NB4 (cell line): ENCODE data around the gene MRPL36.

Experiments used
- TF ChIP-seq, protein P1 (sequence below): IDR thresholded peaks from 2 replicates; pipeline ENCODE4 v1.6.1; 2011; ENCODE audit warnings: low read depth, low read length
- TF ChIP-seq, protein P2 (sequence below): IDR thresholded peaks from one replicate; pipeline ENCODE4 v1.5.1; 2012; ENCODE audit warnings: low read depth, low read length

DNA sequence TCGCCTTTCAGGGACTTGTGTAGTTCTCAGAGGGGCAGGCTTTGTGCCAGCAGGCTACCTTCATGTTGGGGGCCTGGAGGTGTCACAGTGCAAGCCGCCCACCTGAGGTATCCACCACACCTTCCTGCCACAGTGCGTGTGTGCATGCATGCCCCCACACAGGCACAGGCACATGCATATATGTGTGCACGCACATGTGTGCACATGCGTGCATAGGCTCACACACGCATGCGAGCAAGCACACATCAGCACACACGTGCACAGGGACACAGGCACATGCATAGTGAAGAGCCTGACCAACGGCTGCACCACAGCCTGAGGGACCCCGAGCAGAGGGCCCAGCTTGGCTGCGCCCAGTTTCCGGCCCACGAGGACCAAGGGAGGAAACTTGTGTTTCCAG is 46.9 kb upstream of the MRPL36 start:
- TF ChIP-seq, protein P1, sequence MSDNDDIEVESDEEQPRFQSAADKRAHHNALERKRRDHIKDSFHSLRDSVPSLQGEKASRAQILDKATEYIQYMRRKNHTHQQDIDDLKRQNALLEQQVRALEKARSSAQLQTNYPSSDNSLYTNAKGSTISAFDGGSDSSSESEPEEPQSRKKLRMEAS = no peak
- TF ChIP-seq, protein P2, sequence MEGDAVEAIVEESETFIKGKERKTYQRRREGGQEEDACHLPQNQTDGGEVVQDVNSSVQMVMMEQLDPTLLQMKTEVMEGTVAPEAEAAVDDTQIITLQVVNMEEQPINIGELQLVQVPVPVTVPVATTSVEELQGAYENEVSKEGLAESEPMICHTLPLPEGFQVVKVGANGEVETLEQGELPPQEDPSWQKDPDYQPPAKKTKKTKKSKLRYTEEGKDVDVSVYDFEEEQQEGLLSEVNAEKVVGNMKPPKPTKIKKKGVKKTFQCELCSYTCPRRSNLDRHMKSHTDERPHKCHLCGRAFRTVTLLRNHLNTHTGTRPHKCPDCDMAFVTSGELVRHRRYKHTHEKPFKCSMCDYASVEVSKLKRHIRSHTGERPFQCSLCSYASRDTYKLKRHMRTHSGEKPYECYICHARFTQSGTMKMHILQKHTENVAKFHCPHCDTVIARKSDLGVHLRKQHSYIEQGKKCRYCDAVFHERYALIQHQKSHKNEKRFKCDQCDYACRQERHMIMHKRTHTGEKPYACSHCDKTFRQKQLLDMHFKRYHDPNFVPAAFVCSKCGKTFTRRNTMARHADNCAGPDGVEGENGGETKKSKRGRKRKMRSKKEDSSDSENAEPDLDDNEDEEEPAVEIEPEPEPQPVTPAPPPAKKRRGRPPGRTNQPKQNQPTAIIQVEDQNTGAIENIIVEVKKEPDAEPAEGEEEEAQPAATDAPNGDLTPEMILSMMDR = no peak
